Upper lobe of left lung (tissue), 4 donors: Measurements from ENCODE around the gene PIK3R6.

Experiments used
- CTCF ChIP-seq, 6 experiments: fragments of 450-650 bp in 4 of 6; fragments of 200-600 bp in 2 of 6; sonication (generic) in 2 of 6; IDR thresholded peaks; one replicate each; pipeline ENCODE4 v1.5.1; 2016 to 2019; ENCODE audit warnings: antibody characterized with exemption in 6 of 6
- POLR2AphosphoS5 ChIP-seq, 2 donors: sonication (generic); formaldehyde crosslinking; IDR thresholded peaks; one replicate each; pipeline ENCODE4 v1.5.1; 2017; ENCODE audit warnings: antibody characterized with exemption in 2 of 2

DNA sequence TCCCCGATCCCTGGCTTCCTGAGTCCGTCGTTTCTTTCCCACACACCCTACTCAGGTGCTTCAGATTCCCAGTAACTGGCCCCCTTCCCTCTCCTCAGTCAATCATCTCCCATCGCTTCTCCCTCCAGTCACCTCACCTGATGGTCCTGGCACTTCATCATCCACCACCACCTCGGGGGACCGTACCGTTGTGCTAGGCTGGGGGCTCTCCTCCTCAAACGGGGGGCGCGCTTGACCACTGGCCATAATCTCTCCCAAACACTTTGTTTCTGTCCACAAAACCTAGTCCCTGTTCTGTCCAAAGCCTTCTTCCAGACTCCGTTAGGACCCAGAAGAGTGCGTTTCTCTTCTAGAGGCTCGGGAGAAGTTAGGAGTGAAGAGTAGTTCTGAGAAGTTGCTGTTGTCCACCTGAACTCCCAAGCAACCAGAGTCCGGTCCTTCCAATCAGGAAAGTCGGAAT, 109.3 kb downstream of the PIK3R6 start, which contains the start of gene SPDYE4:
- TF ChIP-seq CTCF (IDR thresholded peaks at IDR 0.05) (no peak), POLR2AphosphoS5 (IDR thresholded peaks at IDR 0.05) (no peak)
